ENCODE measurements around the gene NKD2.
A peak's percentile ranks its signal among the peaks of the same experiment; 100 is the strongest.
"Not testable (repeated sequence)": the region's sequence is repeated elsewhere in the genome, so short reads cannot be mapped to it uniquely, and the experiment has no call there.

NKD2 gene

DNA sequence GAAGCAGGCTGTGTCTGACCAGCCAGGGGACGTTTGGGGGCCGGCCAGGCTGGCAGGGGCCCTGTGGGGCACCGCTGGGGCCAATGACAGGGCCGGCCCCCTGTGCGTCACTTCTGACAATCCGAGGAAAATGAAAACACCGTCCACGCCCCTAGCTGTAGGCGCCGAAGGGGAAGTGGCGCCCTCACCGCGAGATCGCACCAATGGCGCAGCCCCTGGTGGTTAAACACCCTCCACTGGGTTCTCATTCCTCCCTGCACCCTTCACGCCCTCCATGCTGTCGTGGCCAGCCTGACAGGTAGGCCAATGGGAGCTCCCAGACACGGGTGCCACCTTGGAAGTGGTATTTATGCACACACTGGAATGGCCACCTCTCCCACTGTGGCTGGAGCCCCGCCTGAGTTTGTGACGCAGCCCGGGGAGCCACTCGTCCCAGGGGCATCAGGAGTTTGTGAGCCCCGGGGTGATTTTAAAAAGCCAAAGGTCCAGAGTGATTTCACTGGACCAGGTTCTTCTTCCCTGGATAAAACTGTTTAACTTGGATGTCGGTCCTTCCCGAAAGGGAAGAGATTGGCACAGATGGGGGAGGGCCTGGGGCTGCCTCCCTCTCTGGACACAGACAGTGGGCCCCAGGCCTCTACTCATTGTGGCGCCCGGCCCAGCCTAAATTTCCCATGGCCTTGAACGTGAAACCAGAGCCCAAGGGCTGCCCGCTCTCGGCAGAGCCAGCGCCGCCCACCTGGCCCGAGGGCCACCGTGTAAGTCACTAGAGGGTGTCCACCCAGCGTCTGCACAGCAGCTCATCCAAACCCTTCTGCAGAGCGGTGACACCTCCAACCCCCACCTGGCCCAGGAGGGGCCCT is 49.7 kb downstream of the NKD2 start:
- no peaks in the 10 kb centered on the region for H3K9me3 Mint-ChIP-seq
- H3K27me3 Mint-ChIP-seq (ENCODE audit: low read depth, poor library complexity), result no peaks in the 10 kb centered on the region
- TF ChIP-seq, protein P1, sequence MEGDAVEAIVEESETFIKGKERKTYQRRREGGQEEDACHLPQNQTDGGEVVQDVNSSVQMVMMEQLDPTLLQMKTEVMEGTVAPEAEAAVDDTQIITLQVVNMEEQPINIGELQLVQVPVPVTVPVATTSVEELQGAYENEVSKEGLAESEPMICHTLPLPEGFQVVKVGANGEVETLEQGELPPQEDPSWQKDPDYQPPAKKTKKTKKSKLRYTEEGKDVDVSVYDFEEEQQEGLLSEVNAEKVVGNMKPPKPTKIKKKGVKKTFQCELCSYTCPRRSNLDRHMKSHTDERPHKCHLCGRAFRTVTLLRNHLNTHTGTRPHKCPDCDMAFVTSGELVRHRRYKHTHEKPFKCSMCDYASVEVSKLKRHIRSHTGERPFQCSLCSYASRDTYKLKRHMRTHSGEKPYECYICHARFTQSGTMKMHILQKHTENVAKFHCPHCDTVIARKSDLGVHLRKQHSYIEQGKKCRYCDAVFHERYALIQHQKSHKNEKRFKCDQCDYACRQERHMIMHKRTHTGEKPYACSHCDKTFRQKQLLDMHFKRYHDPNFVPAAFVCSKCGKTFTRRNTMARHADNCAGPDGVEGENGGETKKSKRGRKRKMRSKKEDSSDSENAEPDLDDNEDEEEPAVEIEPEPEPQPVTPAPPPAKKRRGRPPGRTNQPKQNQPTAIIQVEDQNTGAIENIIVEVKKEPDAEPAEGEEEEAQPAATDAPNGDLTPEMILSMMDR (IDR thresholded peaks at IDR 0.05), result no peak
- peaks cover 41% of the 10 kb centered on the region for H3K4me1 Mint-ChIP-seq
- H3K4me3 Mint-ChIP-seq, result no peak overlapping the region
- no peak overlapping the region for H3K27ac Mint-ChIP-seq
- no peaks in the 10 kb centered on the region for H3K36me3 Mint-ChIP-seq (ENCODE audit: low read depth)
- peak; percentile 0 for DNase-seq

DNA sequence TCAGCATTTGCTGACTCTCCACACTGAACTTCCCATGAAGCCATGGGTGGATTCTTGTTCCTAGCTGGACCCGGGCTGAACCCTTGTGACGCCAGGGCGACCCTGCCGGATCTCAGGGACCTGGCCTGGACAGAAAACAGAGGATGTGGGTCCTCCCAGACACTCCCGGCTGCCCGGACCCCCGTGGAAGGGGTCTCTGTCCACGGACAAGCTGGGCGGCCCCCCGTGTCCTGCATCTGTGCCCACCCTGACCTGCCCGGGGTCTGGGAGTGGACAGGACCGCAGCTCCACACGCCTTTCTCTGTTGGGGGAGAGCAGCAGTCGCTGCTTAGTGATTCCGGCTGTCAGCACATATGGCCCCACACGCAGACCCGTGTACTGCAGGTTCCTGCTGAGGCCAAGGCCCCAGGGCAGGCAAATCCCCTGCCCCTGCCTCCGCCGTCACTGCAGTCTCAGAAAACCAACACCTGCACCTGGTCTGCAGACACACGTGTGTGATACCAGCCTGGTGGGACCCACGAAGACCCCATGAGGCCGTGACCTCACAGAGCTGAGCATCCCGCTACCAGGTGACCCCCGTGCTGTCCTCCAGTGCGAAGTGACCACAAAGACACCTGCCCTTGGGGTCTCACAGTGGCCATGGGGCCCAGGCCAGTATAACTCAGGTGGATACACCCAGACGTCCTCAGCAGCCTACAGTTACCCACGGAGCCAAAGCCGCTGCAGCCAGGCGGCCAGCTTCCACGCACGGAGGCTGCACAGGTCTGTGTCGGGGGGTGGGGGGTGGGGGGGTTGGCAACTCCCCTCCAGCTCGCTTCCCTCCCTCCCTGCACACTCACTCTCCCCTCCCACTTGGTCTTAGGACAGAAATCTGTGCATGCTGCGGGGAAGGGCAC is 50.6 kb downstream of the NKD2 start:
- no peak for DNase-seq
- TF ChIP-seq, protein P1 (IDR thresholded peaks at IDR 0.05), result no peak
- Mint-ChIP-seq H3K4me3 (no peak overlapping the region), H3K36me3 (ENCODE audit: low read depth) (no peaks in the 10 kb centered on the region), H3K27me3 (ENCODE audit: low read depth, poor library complexity) (no peaks in the 10 kb centered on the region), H3K27ac (peak overlapping the region; percentile 42), H3K9me3 (no peaks in the 10 kb centered on the region), H3K4me1 (peaks cover 35% of the 10 kb centered on the region)

DNA sequence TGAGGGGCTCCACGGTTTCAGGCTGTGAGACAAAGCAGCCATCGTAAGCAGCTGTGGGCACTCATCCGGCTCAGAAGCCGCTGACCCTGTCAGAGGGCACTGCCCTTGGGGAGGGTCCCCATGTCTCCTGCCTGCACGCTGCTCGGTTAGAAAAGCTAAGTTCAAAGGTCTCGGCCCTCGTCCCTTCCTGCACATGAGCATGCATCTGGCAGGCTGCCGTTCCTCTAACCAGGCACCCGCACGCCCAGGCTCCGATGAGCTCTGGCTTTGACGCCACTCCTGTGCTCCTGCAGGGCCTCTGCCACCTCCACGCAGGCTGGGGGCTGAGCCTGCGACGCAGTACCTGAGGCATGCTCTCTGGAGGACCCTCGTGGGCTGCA is 51.3 kb downstream of the NKD2 start:
- no peaks in the 10 kb centered on the region for H3K9me3 Mint-ChIP-seq
- DNase-seq, result peak; percentile 59
- TF ChIP-seq, protein P1 (IDR thresholded peaks at IDR 0.05), result no peak
- H3K27ac Mint-ChIP-seq, result no peak overlapping the region
- peaks cover 30% of the 10 kb centered on the region for H3K4me1 Mint-ChIP-seq
- no peaks in the 10 kb centered on the region for H3K27me3 Mint-ChIP-seq (ENCODE audit: low read depth, poor library complexity)
- no peaks in the 10 kb centered on the region for H3K36me3 Mint-ChIP-seq (ENCODE audit: low read depth)
- H3K4me3 Mint-ChIP-seq, result no peak overlapping the region

GRCh38 chr5:1060535-1060981 is 52.0 kb downstream of the NKD2 start:
- TF ChIP-seq, protein P1 (IDR thresholded peaks at IDR 0.05), result no peak
- Mint-ChIP-seq H3K36me3 (ENCODE audit: low read depth) (no peaks in the 10 kb centered on the region), H3K4me1 (peaks cover 26% of the 10 kb centered on the region), H3K27ac (no peak overlapping the region), H3K4me3 (no peak overlapping the region), H3K9me3 (no peaks in the 10 kb centered on the region), H3K27me3 (ENCODE audit: low read depth, poor library complexity) (no peaks in the 10 kb centered on the region)
- DNase-seq, result no peak

DNA sequence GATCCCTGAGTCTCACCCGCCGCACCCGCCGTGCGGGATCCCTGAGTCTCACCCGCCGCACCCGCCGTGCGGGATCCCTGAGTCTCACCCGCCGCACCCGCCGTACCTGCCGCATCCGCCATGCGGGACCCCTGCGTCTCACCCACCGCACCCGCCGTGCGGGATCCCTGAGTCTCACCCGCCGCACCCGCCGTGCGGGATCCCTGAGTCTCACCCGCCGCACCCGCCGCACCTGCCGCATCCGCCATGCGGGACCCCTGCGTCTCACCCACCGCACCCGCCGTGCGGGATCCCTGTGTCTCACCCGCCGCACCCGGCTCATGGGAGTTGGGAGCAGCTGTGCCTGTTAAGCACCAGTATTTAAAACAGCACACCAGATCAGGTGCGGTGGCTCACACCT is 52.7 kb downstream of the NKD2 start:
- H3K4me1 Mint-ChIP-seq, result peaks cover 25% of the 10 kb centered on the region
- H3K4me3 Mint-ChIP-seq; DNase-seq; H3K9me3 Mint-ChIP-seq; H3K36me3 Mint-ChIP-seq (ENCODE audit: low read depth); H3K27me3 Mint-ChIP-seq (ENCODE audit: low read depth, poor library complexity); H3K27ac Mint-ChIP-seq: not testable (repeated sequence)

GRCh38 chr5:1061916-1062315 is 53.3 kb downstream of the NKD2 start:
- H3K36me3 Mint-ChIP-seq (ENCODE audit: low read depth), result peaks cover 5% of the 10 kb centered on the region
- H3K4me1 Mint-ChIP-seq, result peaks cover 28% of the 10 kb centered on the region
- no peak overlapping the region for H3K4me3 Mint-ChIP-seq
- no peak for DNase-seq
- no peak overlapping the region for H3K27ac Mint-ChIP-seq
- no peaks in the 10 kb centered on the region for H3K9me3 Mint-ChIP-seq
- H3K27me3 Mint-ChIP-seq (ENCODE audit: low read depth, poor library complexity), result no peaks in the 10 kb centered on the region
- TF ChIP-seq, protein P1 (IDR thresholded peaks at IDR 0.05), result no peak
